ENCODE measurements around the gene PRDM16.
"Not testable (repeated sequence)": the region's sequence is repeated elsewhere in the genome, so short reads cannot be mapped to it uniquely, and the experiment has no call there.

The PRDM16 gene

GRCh38 chr1:3084154-3084553 lies 15.2 kb downstream of the PRDM16 start:
- TF ChIP-seq CTCF (conservative IDR thresholded peaks at IDR 0.05; ENCODE audit: low read depth, low read length) = no peak
- DNase-seq (ENCODE audit: low read depth) = no peak
- no peak overlapping the region for H3K4me3 ChIP-seq (ENCODE audit: low read depth, low read length)

- no peak for TF ChIP-seq CTCF (conservative IDR thresholded peaks at IDR 0.05; ENCODE audit: low read depth, low read length)
- no peak overlapping the region for H3K4me3 ChIP-seq (ENCODE audit: low read depth, low read length)
- DNase-seq (ENCODE audit: low read depth) = no peak
Observed at GRCh38 chr1:3084726-3085125, 15.7 kb downstream of the PRDM16 start.

GRCh38 chr1:3085721-3086120 lies 16.7 kb downstream of the PRDM16 start:
- no peak for DNase-seq (ENCODE audit: low read depth)
- TF ChIP-seq CTCF (conservative IDR thresholded peaks at IDR 0.05; ENCODE audit: low read depth, low read length) = no peak
- no peak overlapping the region for H3K4me3 ChIP-seq (ENCODE audit: low read depth, low read length)

- H3K4me3 ChIP-seq (ENCODE audit: low read depth, low read length) = no peak overlapping the region
- DNase-seq (ENCODE audit: low read depth) = no peak
- no peak for TF ChIP-seq CTCF (conservative IDR thresholded peaks at IDR 0.05; ENCODE audit: low read depth, low read length)
Observed at GRCh38 chr1:3086272-3086974, 17.4 kb downstream of the PRDM16 start.

- no peak for TF ChIP-seq CTCF (conservative IDR thresholded peaks at IDR 0.05; ENCODE audit: low read depth, low read length)
- no peak for DNase-seq (ENCODE audit: low read depth)
- H3K4me3 ChIP-seq (ENCODE audit: low read depth, low read length) = no peak overlapping the region
Observed at GRCh38 chr1:3087049-3087448, 18.0 kb downstream of the PRDM16 start.

GRCh38 chr1:3087946-3088668 lies 19.1 kb downstream of the PRDM16 start:
- H3K4me3 ChIP-seq (ENCODE audit: low read depth, low read length); DNase-seq (ENCODE audit: low read depth): not testable (repeated sequence)

- no peak for TF ChIP-seq CTCF (conservative IDR thresholded peaks at IDR 0.05; ENCODE audit: low read depth, low read length)
- DNase-seq (ENCODE audit: low read depth) = no peak
- H3K4me3 ChIP-seq (ENCODE audit: low read depth, low read length) = no peak overlapping the region
Observed at GRCh38 chr1:3089490-3089889, 20.5 kb downstream of the PRDM16 start.

All from choroid plexus epithelial cell (primary cell).